Cardiac septum (tissue), 1 donor: Measurements from ENCODE around the gene CMTM5. TPM values are rescaled to one million over a fixed set of nuclear protein-coding genes. Genes with fewer than 3 reads are reported as not detected.
"Not testable (repeated sequence)": the region's sequence is repeated elsewhere in the genome, so short reads cannot be mapped to it uniquely, and the experiment has no call there.

Experiments
- DNase-seq: peaks from one replicate; pipeline ENCODE4 v3.0.0-alpha.2; 2020; ENCODE audit warnings: low spot score
- intact Hi-C: fragments of 100-400 bp; cut with DNase I; formaldehyde crosslinking; loops from one replicate; pipeline ENCODE4 v1.14.0; 2022
- total RNA-seq: library from RNA; stranded (reverse); fragmentation: NEBNext Ultra II Directional; extraction: Animal tissue kit (Norgen Biotek cat#: 25700); gene quantifications from one replicate; pipeline ENCODE4 v1.2.1, GENCODE V29; 2021
- donor health status: DM: no; HTN: no; CAD: no.

The CMTM5 gene
- total RNA-seq, 1 donor from 2014 or later = not detected

DNA sequence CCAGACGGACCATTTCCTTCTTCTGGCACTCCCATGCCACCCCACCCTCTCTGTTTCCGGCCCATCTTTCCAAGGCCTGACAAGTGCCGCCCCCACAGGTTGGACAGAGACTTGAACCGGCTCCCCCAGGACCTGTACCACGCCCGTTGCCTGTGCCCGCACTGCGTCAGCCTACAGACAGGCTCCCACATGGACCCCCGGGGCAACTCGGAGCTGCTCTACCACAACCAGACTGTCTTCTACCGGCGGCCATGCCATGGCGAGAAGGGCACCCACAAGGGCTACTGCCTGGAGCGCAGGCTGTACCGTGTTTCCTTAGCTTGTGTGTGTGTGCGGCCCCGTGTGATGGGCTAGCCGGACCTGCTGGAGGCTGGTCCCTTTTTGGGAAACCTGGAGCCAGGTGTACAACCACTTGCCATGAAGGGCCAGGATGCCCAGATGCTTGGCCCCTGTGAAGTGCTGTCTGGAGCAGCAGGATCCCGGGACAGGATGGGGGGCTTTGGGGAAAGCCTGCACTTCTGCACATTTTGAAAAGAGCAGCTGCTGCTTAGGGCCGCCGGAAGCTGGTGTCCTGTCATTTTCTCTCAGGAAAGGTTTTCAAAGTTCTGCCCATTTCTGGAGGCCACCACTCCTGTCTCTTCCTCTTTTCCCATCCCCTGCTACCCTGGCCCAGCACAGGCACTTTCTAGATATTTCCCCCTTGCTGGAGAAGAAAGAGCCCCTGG lies 1.2 kb upstream of the CMTM5 start:
- DNase-seq = no peak
- intact Hi-C loops = loop anchor here (5.0 kb wide), 1 partner anchor 72 kb away; no protein-coding TSS in a partner anchor

DNA sequence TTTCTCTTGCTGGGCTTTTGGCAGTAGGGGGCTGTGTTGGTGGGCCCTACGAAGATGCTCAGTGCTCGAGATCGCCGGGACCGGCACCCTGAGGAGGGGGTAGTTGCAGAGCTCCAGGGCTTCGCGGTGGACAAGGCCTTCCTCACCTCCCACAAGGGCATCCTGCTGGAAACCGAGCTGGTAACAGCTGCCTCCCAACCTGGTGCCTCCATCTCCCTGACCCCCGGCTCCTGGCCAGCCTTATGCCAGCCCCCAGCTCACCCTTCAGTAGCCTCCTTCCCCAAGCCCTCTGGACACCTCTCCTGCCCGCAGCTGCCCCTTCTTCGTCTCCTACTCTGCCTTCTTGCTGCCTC lies 328 bp downstream of the CMTM5 start:
- intact Hi-C loops = loop anchor here (5.0 kb wide), 1 partner anchor 70 kb away; no protein-coding TSS in a partner anchor
- DNase-seq = no peak

DNA sequence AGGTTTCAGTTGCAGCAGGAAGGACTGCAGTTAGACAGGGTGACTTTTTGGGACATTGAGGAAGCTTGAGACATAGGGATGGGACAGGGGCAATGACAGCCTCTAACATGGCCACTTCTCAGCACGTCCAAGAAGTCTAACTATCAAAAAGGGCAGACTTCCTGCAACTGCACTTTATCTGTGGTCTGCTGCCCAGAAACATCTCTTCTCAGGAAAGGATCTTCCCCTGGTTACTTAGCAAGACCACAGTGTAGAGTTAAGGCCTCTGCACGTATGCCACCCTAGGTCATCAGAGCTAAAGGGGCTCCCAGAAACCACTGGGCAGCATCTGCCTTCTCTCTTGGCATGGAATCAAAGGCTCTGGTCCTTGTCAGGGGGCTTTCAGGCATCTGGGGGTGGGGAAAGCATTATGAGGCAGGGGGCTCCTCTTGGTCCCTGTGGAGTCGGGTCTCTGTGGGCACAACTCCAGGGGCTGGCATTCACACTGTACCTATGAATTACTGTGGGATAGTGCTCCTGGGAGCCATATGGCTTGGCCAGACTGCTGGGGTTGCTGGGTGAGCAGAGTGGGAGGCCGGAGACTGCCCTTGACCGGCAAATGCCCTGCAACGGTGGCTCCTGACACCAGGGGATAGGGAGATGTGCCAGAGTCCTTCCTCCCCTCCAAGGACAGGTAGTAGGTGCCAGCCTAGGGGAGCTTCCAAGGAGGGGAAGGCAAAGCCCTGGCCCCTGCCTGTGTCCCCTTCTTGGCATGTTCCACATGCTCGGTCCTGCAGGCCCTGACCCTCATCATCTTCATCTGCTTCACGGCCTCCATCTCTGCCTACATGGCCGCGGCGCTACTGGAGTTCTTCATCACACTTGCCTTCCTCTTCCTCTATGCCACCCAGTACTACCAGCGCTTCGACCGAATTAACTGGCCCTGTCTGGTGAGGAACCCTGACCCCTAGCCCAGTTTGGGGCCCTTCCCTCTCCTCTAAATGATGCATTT lies 1.0 kb downstream of the CMTM5 start:
- DNase-seq = no peak
- intact Hi-C loops = loop anchor here (5.0 kb wide), 1 partner anchor 69 kb away; no protein-coding TSS in a partner anchor

DNA sequence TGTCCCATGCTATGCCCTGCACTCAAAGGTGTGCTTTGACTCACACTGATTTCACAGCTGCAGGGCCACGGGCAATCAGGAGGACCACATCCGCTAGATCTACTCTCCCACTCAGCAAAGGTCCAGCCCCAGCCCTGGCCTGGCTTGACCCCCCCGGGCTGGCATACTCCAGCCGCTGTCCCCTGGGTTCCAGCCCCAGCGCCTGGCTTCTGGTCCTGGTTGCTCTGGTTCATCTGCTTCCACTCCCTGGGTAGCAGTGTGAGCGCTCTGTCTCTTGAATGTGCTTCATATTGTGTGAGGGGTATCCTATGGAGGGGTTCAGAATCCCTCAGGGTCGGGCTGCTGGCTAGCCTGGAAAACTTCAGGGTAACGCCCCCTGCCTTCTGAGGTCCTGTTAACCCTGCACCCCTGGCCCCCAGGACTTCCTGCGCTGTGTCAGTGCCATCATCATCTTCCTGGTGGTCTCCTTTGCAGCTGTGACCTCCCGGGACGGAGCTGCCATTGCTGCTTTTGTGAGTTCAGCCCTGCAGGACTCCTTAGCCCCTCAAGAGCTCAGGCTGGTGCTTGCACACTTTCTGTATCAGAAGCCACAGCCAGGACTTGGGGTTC lies 1.9 kb downstream of the CMTM5 start:
- no peak for DNase-seq
- intact Hi-C loops = loop anchor here (5.0 kb wide), 1 partner anchor 69 kb away; no protein-coding TSS in a partner anchor

DNA sequence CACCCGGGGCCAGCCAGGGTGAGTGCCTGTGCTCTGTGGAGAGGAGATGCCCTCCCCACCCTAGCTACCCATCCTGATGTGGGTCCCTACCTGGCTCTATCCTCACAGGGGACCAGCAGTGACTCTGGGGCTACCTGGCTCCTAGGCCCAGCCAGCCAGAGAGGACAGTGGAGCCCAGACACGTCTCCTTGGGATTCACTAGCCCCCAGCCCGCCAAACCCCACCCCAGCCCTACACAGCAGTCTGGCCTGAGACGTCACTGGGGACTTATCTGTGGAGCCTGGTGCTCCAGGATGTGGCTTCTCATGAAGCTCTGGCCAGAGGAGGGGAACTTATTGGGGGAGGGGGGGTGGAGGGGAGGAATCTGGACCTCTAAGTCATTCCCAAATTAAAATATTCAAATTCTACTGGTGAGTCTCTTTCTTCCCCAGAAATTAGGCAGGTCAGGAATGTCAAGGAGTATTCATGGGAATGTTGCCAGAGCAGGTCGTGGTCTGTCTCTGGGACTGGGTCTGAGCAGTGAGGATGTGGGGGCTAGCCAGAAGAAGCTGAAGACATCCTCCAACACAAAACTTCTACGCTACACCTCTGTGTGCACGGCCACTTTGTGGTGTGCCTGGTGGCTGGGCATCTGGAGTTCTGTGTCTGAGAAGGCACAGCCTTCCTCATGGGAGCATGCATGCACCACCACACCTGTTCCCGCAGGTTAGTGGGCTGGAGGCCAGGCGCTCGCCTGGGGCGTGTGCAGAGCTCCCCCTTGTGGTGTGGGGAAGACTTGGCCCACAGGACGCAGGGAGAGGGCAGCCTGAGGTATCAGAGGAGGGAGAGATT lies 2.7 kb downstream of the CMTM5 start:
- intact Hi-C loops = loop anchor here (2.0 to 5.0 kb wide), 2 partner anchors 51 to 68 kb away; no protein-coding TSS in a partner anchor
- DNase-seq = no peak

DNA sequence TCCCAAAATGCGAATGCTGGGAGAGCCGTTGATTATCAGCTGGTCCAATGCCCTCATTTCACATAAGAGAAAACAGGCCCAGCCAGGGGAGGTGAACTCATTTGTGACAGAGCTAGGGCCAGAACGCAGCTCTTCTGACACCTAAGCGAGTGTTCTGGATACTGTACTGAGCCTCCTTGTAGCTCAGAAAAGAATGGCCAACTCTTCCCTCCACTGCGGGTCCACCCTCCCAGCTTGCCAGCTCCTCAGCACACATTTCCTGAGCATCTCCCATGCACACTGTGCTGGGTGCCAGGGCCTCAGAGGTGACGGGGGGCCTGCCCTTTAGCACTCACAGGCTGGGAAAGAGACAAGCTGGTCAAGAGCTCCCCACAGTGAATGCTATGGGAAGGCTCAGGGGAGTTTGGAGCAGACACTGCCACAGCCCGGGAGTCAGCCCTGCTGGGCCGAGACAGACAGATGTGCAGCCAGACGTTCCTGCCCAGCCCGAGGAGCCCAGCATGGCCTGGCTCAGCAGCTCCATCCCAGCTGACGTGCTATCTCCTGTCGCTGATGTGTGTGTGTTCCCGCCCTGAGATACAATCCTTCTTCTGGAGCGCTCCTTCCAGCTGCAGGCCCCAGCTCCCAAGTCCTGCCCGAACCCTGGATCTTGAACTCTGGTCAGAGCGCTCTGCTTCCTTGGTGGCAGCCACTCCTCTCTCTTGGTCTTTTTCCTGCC lies 3.5 kb downstream of the CMTM5 start:
- intact Hi-C loops = loop anchor here (2.0 kb wide), 1 partner anchor 52 kb away; no protein-coding TSS in a partner anchor
- DNase-seq = no peak

DNA sequence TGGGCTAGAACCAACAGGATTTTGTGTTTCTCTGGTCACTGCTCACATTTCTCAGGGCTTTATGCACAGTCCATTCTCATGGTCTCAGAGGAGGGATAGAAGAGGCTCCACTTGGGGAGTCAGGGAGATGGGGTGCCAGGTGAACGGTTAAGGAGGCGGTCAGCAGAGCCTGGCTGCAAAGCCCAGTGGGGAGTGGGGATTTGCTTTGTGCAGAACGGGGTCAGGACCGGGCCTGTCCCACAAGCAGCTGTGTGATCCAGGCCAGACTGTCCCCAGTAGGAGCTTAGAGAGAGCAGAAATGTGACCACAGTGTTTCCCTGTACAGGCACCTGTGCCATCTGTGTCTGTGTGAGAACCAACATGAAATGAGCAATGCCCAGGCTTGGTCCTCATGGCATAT lies 4.1 kb downstream of the CMTM5 start:
- DNase-seq = no peak
- intact Hi-C loops = loop anchor here (2.0 kb wide), 1 partner anchor 52 kb away; no protein-coding TSS in a partner anchor

DNA sequence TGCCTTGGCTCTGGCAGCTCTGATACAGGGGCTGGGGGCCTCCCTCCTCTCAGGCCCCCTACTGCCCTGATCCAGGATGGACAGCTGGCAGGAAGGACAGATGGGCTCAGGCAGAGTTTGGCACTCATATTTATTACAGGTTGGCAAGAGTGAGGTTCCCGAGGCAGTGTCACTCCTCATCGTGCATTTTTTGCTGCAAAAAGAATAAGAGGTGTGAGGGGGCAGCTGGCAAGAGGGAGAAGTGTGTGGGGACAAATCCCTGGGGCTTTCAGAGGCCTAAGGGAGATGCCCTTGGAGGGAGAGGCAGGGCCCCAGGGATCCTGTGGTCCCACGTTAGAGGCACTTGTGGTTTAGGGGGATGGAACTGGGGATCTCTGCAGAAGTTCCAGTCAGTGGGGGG lies 5.0 kb downstream of the CMTM5 start:
- intact Hi-C loops = loop anchor here (2.0 kb wide), 1 partner anchor 53 kb away; no protein-coding TSS in a partner anchor
- DNase-seq = no peak

DNA sequence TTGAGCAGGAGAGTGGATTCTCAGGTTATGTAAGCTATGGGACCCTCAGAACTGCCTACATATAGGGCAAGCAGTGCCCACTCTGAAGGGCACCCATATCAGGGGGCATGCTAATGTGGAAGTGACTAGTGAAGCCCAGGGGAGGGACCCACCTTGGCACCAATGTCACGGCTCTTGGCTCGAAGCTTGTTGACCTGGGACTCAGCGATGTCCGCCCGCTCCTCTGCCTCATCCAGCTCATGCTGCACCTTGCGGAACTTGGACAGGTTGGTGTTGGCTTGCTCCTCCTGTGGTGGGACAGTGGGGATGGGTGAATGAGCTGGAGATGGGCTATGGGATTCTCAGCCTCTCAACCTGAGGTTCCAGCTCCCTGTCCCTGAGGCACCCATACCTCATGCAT lies 5.4 kb downstream of the CMTM5 start:
- intact Hi-C loops = no loop called here
- no peak for DNase-seq

DNA sequence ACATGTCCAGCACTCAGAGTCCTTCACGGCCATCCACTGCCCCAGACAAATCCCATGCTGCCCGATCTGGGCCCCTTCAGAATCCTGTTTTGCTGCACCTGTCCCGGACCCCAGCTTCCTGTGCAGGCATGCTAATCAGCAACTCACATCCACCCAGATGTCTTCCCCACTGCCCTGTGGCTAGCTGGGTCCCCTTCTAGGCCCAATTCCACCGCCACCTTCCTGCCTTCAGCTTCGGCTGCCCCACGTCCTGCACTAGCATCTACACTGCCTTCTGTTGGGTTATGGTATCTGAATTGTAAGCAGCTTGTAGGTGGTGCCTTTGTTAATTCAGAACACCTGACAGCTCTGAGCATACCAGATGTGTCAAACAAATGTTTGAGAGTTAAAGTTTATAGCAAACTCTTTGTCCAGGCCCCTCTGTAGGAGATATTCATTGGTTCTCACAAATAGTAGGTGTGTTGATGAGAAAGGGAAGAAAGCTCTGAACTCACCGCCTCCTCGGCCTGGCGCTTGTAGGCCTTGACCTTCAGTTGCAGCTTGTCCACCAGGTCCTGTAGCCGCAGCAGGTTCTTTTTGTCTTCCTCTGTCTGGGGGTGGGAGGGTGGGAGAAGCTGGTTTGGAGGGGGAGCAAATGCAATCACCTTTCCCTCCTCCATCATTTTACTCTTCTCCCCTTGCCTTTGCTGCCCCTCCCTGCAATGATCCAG lies 6.0 kb downstream of the CMTM5 start:
- intact Hi-C loops = no loop called here
- DNase-seq = no peak

DNA sequence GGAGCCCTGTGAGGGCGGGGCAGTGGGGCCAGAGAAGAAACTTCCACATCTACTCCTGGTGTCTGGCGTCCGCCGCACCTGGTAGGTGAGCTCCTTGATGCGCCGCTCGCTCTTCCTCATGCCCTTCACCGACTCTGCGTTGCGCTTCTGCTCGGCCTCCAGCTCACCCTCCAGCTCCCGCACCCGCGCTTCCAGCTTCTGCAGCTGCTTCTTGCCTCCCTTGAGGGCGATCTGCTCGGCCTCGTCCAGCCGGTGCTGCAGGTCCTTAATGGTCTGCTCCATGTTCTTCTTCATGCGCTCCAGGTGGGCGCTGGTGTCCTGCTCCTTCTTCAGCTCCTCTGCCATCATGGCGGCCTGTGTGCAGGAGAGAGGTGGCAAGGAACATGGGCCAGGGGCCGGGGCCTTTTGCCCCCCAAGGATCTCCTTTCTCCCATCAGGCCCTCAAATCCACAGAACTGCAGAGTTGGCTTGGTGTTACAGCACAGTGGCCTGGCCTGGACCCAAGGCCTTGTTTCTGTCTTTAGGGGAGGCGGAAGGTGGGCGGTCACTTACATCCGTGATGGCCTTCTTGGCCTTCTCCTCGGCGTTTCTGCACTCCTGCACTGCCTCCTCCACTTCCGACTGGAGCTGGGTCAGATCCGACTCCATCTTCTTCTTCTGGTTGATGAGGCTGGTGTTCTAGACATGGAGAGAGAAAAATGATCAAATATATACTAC lies 7.7 kb downstream of the CMTM5 start:
- intact Hi-C loops = no loop called here
- DNase-seq = no peak

DNA sequence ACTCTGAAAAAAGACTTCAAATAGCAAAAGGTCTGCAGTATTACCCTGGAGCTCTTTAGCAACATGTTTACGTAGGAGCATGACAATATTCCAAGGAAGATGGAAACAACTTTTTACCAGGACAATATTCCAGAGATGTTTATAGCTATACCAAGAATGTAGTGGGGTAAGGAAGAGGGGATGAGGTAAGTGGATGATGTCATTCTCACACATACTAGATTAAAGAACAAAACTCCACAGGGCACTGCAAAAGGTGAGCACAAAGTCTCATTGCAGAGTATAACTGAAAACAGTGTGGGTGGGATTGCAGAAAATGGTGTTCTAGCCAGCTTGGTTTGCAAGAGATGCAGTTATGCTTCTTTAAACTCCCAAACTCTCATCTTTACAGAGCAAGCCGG lies 8.4 kb downstream of the CMTM5 start:
- intact Hi-C loops = no loop called here
- DNase-seq = no peak

DNA sequence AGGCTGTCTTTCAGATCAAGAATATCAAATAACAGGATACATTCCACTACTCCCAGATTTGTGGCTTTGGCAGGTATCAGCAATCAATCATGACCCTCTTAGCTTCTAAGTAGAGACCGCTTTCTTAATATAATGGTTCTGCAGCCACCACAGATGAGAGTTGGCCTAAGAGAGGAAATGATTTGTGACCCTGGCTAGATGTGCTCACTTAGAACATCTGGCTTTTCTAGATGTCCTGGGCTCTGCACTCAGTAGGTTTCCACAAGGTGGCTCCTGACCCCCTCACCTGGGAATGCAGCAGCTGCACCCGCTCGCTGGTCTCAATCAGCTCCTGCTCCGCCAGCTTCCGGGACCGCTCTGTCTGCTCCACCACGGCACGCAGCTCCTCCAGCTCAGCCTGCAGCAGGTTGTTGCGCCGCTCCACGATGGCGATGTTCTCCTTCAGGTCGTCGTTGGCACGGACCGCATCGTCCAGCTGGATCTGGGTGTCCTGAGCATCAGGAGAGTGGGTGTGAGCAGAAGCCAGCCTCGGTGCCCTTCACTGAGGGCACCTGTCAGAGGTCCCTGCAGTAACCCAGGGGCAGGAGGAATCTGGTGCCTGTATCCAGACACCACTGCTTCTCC lies 8.9 kb downstream of the CMTM5 start:
- intact Hi-C loops = no loop called here
- no peak for DNase-seq

DNA sequence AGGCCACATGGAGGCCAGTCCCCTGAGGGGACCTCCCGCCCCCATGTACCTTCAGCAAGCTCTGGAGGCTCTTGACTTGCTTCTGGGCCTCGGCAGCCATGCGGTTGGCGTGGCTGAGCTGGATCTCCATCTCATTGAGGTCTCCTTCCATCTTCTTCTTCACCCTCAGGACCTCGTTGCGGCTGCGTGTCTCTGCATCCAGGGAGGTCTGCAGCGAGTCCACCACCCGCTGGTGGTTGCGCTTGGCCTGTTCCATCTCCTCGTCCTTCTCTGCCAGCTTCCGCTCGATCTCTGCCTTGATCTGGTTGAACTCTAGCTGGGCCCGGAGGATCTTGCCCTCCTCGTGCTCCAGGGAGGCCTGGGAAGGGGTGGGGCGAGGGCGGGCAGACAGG lies 9.4 kb downstream of the CMTM5 start:
- DNase-seq, intact Hi-C loops: not testable (repeated sequence)

DNA sequence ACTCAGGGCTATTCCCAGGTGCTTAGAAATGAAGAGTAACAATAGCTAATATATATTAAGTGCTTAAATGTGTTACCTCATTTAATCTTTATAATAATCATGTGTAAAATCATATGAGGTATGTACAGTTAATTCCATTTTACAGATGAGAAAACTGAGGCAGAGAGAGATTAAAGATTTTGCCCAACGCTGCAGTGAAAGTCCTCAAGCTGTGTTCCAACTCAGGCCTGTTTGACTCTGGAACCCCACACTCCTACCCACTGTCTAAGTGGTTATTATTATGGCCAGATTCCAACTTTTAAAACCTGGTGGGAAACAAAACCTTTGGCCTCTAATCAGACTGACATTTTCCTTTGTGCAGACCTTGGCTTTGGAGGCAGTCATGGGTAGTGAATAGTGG lies 10.2 kb downstream of the CMTM5 start:
- intact Hi-C loops = no loop called here
- no peak for DNase-seq

DNA sequence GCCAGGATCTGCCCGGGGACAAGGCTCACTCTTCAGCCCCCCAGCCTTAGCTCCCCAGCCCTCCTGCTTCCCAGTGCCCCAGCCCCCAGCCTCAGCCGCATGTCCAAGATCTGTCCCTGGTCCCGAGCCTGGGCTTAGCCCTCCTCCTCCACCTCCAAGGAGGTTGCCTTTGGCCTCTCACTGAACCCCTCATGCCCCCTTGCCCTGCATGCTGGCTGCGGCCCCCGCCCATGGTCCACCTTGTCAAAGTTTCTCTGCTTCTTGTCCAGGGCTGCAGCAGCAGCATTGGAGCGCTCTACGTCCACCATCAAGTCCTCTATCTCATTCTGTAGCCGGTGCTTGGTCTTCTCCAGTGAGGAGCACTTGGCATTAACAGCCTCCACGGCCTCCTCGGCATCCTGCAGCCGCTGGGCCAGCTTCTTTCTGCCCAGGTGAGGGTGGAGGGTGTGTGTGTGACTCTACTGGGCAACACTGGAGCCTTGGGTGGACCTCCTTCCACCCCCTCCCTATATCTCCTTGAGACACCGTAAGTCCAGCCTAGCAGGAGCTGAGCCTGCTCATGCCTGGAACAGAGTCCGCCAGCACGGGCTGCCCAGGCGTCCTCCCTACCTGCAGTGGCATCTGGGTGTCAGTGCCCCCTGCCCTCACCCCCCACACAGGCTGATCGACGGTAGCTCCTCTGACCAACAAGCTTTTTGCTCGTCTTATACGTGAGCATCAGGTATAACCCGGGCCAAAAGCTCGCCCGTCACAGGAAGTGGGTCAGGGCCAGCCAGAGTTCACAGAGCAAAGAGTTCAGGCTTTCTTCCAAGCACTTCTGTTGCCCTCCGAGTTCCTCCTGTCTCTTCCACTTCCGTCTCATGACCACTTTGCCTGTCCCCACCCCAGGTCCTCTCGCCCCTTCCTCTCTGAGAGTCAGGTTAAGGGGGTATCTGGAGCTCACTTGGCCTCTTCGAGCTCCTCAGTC lies 11.4 kb downstream of the CMTM5 start:
- intact Hi-C loops = no loop called here
- DNase-seq = no peak
